ENCODE results near the gene MPP7.

MPP7 gene

DNA sequence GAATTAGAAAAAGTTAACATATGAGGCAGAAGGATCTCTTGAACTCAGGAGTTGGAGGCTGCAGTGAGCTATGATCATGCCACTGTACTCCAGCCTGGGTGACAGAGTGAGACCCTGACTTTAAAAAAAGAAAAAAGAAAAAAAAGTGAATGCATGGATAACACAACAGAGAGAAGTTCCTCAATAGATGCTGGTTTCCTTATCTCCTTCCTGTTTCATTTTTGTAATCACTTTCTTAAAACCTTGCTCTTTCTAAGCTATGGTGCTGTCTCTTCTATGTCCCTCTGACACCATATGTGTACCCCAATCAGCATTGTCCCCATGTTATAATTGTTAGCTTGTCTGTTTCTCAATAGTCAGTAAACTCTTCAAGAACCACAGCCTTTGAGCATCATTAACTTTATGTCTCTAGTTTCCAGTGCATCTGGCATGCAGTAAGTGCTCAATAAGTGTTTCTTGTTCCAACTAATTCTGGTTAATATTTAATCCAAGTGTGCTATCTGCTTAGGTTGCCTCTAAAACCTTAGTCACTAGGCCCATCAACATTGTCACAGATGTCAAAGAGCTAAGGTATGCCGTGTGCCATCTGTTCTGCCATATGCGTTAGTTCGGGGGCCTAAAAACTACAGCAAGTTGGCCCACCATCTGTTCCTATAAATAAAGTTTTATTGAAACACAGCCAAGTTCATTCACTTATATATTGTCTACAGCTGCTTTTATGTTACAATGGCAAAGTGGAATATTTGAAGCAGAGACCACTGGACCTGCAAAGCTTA lies 36.2 kb downstream of the MPP7 start:
- DNase-seq: no peak

DNA sequence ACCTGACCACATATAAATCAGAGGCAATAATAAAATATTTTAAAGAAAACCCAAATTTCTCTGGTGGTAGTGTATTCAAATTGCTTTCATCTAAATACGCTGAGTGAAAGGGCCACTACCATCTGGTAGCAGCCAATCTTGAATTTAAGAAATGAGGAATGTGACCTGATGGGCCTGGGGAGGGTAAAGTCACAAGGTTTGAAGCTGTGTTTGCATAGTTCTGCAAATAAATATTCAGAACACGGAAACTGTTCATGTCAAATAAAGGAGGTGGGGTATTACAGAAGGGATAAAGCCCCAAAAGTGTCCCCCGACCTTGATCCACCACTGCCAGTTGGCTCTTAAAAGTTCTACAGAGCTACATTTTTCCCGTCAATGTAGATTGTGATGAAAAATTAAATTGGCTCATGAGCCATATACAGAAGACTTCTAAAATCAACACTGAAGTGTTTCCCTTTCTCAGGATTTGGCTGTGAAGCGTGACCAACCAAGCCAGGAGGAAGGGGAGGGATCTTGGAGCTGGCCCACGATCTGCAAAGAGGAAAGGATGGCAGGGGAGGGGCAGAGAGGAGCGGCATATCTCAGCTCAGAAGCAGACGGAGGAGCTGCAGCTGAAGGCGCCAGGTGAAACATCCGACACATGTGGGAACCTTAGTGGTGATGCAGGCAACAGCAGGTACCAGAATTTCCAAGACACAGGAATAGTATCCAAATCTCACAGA lies 39.6 kb downstream of the MPP7 start:
- DNase-seq: no peak

DNA sequence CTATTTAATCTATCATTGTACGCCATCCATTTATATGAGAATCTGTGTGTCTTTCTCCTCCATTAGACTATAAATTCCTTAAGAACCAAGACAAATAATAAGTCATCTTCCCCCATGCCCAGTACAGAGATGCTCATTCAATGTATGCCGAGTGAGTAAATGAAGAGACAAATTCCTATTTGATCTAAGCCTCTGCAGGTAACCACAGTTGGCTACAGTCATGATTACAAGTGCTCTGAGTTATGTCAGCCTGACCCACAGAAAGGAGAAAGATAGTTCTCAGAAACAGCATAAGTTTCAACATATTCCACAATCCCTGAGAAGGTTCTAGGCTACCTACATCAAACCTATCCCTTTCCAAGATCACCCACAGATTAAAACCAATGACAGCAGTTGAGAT lies 46.1 kb downstream of the MPP7 start:
- no peak for DNase-seq

DNA sequence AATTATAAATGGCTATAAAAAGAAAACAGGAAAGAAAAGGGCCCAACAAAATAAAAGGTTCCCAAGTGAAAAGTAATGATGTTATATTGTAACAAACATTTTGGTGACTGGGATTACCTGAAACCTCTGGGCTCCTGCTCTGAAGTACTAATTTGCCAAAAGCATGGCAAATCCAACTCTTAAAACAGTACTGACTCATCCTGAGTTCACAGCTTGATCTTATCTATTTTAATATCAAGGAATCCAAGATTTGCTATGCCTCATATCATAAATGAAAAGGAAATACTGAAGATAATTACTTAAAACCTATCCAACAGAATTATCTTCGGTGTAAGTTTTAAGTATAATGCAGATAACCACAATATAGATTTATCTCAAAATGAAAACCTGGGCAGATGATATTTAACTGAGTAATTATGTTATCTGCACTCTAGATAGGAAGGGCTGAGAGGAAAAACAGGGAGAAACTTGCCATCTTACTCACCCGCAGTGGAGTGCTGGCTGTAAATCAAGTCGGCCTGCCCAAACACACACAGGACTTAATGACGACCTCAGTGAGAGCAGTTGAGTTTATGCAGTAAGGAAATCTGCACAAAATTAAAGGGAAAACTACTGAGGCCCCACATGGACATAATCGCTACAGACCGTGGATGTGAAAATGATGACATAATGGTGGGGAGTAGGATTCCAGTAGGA lies 48.4 kb downstream of the MPP7 start:
- peak; percentile 50 for DNase-seq

DNA sequence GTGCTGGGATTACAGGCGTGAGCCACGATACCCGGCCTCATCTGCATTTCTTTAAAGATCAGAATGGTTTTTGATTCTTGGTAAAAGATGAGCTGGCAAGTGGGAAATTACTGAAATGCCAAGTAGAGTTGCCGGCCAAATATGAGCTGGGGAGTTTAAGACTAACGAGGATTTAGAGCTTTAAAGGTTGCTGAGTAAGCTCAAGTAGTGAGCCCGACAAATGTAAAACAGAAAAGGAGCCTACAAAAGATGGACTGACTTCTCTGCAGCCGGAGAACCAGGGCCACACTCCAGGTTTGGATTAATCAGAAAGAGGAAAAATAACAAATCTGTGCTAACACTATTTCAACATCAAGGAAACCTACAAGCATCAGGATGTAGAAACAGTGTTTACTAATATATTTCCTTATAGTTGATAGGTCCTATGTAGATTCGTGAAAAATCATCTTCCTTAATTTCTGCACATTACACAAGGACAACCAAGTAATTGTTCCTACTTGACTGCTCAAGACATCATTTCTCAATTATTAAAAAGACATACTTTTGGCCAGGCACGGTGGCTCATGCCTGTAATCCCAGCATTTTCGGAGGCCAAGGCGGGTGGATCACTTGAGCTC lies 49.6 kb downstream of the MPP7 start:
- DNase-seq: no peak

All from femur (tissue), 1 donor.